Gastroesophageal sphincter (tissue), 4 donors: ENCODE data around the gene PNLDC1. TPM values are rescaled to one million over a fixed set of nuclear protein-coding genes. Genes with fewer than 3 reads are reported as not detected.
"Not testable (repeated sequence)": the region's sequence is repeated elsewhere in the genome, so short reads cannot be mapped to it uniquely, and the experiment has no call there.

Experiments used
- ATAC-seq: fragments of 150-250 bp; one replicate; pipeline ENCODE4 v1.9.1; 2016; ENCODE audit warnings: mild to moderate bottlenecking, moderate library complexity
- H3K27ac ChIP-seq, 4 donors: fragments of 200-600 bp; sonication (generic) in 3 of 4; 1 replicate in 3 of 4; 2 replicates in 1 of 4; pipeline ENCODE4 v1.5.1; 2016 to 2019
- H3K27me3 ChIP-seq: fragments of 200-600 bp; sonication (generic); one replicate; pipeline ENCODE4 v1.5.1; 2019
- H3K36me3 ChIP-seq, 2 donors: fragments of 200-600 bp; sonication (generic); one replicate each; pipeline ENCODE4 v1.5.1; 2019; ENCODE audit warnings: control low read depth in 1 of 2
- H3K4me1 ChIP-seq, 3 donors: fragments of 200-600 bp; sonication (generic); 1 replicate in 2 of 3; 2 replicates in 1 of 3; pipeline ENCODE4 v1.5.1; 2016 to 2019; ENCODE audit warnings: control low read depth in 2 of 3
- H3K4me3 ChIP-seq, 2 donors: fragments of 200-600 bp; sonication (generic); one replicate each; pipeline ENCODE4 v1.5.1; 2019; ENCODE audit warnings: mild to moderate bottlenecking in 1 of 2, moderate library complexity in 1 of 2
- H3K9me3 ChIP-seq, 3 donors: fragments of 200-600 bp; sonication (generic); one replicate each; pipeline ENCODE4 v1.5.1; 2017 to 2019; ENCODE audit warnings: control low read depth in 2 of 3
- CTCF ChIP-seq, 4 experiments: fragments of 200-600 bp in 2 of 4; fragments of 450-650 bp in 2 of 4; sonication (generic) in 1 of 4; IDR thresholded peaks; one replicate each; pipeline ENCODE4 v1.5.1; 2017 to 2019; ENCODE audit warnings: antibody characterized with exemption in 4 of 4, mild to moderate bottlenecking in 2 of 4, moderate library complexity in 2 of 4
- EP300 ChIP-seq: sonication (generic); formaldehyde crosslinking; IDR thresholded peaks from one replicate; pipeline ENCODE4 v1.6.1; 2017; ENCODE audit warnings: antibody characterized with exemption, mild to moderate bottlenecking
- POLR2A ChIP-seq, 2 donors: fragments of 450-650 bp; IDR thresholded peaks; one replicate each; pipeline ENCODE4 v1.6.1; 2017; ENCODE audit warnings: antibody characterized with exemption in 2 of 2, mild to moderate bottlenecking in 2 of 2, moderate library complexity in 1 of 2
- POLR2AphosphoS5 ChIP-seq: sonication (generic); formaldehyde crosslinking; IDR thresholded peaks from one replicate; pipeline ENCODE4 v1.6.1; 2017; ENCODE audit warnings: antibody characterized with exemption
- WGBS, 2 donors: methylation state at CpG; one replicate each; pipeline ENCODE4 v1.1.5; 2018; ENCODE audit warnings: low coverage in 1 of 2; 5-methylcytosine and 5-hydroxymethylcytosine counted together
- total RNA-seq, 4 donors: library from RNA; depleted of rRNA; stranded (reverse); fragments of >200 nt; gene quantifications; one replicate each; pipeline ENCODE4 v1.1.0, GENCODE V29; 2016

PNLDC1 gene
- total RNA-seq, 4 donors from 2014 or later = 0.47 TPM; not detected in 3

- WGBS, 2 donors = no CpG with 5 or more reads among the region's 16 CpGs
- no peak for TF ChIP-seq POLR2A (IDR thresholded peaks at IDR 0.05)
- TF ChIP-seq EP300 = no peak
- TF ChIP-seq CTCF (IDR thresholded peaks at IDR 0.05) = no peak
- TF ChIP-seq POLR2AphosphoS5 = no peak
- Histone ChIP-seq H3K4me1 (no peaks in the 10 kb centered on the region), H3K27me3 (no peaks in the 10 kb centered on the region), H3K27ac (no peak overlapping the region), H3K9me3 (no peaks in the 10 kb centered on the region), H3K4me3 (no peak overlapping the region), H3K36me3 (peaks cover 0 to 18% of the 10 kb centered on the region in 2 donors)
- ATAC-seq = no peak
Measured at GRCh38 chr6:159819098-159819497, 19.0 kb downstream of the PNLDC1 start.

- 40 to 69% methylated on average over 1 to 15 of the region's 28 CpGs for WGBS, 2 donors
- no peak for ATAC-seq
- Histone ChIP-seq H3K27me3 (no peaks in the 10 kb centered on the region), H3K36me3 (peaks cover 0 to 18% of the 10 kb centered on the region in 2 donors), H3K9me3 (no peaks in the 10 kb centered on the region), H3K4me3 (no peak overlapping the region), H3K27ac (no peak overlapping the region), H3K4me1 (no peaks in the 10 kb centered on the region)
- TF ChIP-seq POLR2A (IDR thresholded peaks at IDR 0.05) (no peak), CTCF (IDR thresholded peaks at IDR 0.05) (no peak), POLR2AphosphoS5 (no peak), EP300 (no peak)
Measured at GRCh38 chr6:159819932-159820640, 20.0 kb downstream of the PNLDC1 start.

GRCh38 chr6:159821122-159821521, 21.0 kb downstream of the PNLDC1 start:
- TF ChIP-seq EP300 (no peak), POLR2A (IDR thresholded peaks at IDR 0.05) (no peak), POLR2AphosphoS5 (no peak), CTCF (IDR thresholded peaks at IDR 0.05) (no peak)
- Histone ChIP-seq H3K4me3 (no peak overlapping the region), H3K27me3 (no peaks in the 10 kb centered on the region), H3K9me3 (no peaks in the 10 kb centered on the region), H3K36me3 (peaks cover 0 to 18% of the 10 kb centered on the region in 2 donors), H3K27ac (no peak overlapping the region), H3K4me1 (no peaks in the 10 kb centered on the region)
- ATAC-seq = no peak
- WGBS, 2 donors = 72 to 76% methylated on average over 5 to 9 of the region's 11 CpGs

- no peaks in the 10 kb centered on the region for H3K27me3 ChIP-seq
- H3K4me3 ChIP-seq = no peak overlapping the region
- 87 to 96% methylated on average over 4 to 7 of the region's 10 CpGs for WGBS, 2 donors
- H3K36me3 ChIP-seq = peaks cover 0 to 18% of the 10 kb centered on the region in 2 donors
- no peak for ATAC-seq
- no peak overlapping the region for H3K27ac ChIP-seq
- TF ChIP-seq CTCF (IDR thresholded peaks at IDR 0.05) (no peak), POLR2A (IDR thresholded peaks at IDR 0.05) (no peak), EP300 (no peak), POLR2AphosphoS5 (no peak)
- no peaks in the 10 kb centered on the region for H3K4me1 ChIP-seq
- no peaks in the 10 kb centered on the region for H3K9me3 ChIP-seq
Measured at GRCh38 chr6:159821726-159822125, 21.6 kb downstream of the PNLDC1 start.

GRCh38 chr6:159823953-159824352, 23.9 kb downstream of the PNLDC1 start:
- no peak overlapping the region for H3K27ac ChIP-seq
- peaks cover 0 to 10% of the 10 kb centered on the region in 2 donors for H3K36me3 ChIP-seq
- WGBS, 2 donors = 100% methylated on average over 2 of the region's 3 CpGs; no CpG with 5 or more reads in 1 of the 2 donors
- no peaks in the 10 kb centered on the region for H3K4me1 ChIP-seq
- no peak overlapping the region for H3K4me3 ChIP-seq
- no peaks in the 10 kb centered on the region for H3K27me3 ChIP-seq
- H3K9me3 ChIP-seq = no peaks in the 10 kb centered on the region
- no peak for ATAC-seq
- TF ChIP-seq POLR2A (IDR thresholded peaks at IDR 0.05) (no peak), CTCF (IDR thresholded peaks at IDR 0.05) (no peak), POLR2AphosphoS5 (no peak), EP300 (no peak)

GRCh38 chr6:159824690-159825089, 24.6 kb downstream of the PNLDC1 start:
- not testable (repeated sequence) for ATAC-seq, H3K4me1 ChIP-seq, H3K36me3 ChIP-seq, H3K27me3 ChIP-seq, H3K9me3 ChIP-seq, H3K4me3 ChIP-seq, H3K27ac ChIP-seq
- 87 to 100% methylated on average over 3 to 7 of the region's 9 CpGs for WGBS, 2 donors
